ENCODE results near the gene CCR5AS.

The CCR5AS gene

DNA sequence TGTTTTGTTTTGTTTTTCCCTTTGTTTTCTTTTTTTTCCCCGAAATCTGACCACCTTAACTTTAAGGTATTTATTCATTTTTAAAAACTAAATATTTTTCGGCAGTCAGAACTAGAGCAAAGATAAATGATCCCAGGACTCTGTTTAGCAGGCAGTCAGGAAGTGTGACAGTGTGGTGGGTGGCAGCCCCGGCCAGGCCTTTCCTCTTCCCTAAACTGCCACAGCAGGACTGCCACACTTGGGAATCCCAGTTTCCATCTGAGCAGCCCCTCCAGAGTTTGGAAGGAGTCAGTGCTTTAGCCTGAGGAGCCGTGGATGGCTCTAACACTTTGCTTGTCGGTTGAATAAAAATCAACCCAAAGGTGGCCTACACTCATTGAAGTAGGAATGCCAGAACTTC, 7.1 kb upstream of the CCR5AS start:
- WGBS, 2 donors (ENCODE audit: low coverage in 1 of 2) = 63 to 81% methylated on average over 3 to 4 of the region's 5 CpGs
- no peak overlapping the region for H3K27ac ChIP-seq
- TF ChIP-seq POLR2AphosphoS5 (IDR thresholded peaks at IDR 0.05) (no peak), EP300 (IDR thresholded peaks at IDR 0.05) (no peak), CTCF (IDR thresholded peaks at IDR 0.05) (no peak), POLR2A (IDR thresholded peaks at IDR 0.05) (no peak)
- H3K9me3 ChIP-seq = no peaks in the 10 kb centered on the region
- H3K4me1 ChIP-seq = no peaks in the 10 kb centered on the region
- H3K36me3 ChIP-seq = no peaks in the 10 kb centered on the region
- H3K4me3 ChIP-seq = no peak overlapping the region
- H3K27me3 ChIP-seq = peaks cover 5% of the 10 kb centered on the region
- no peak for ATAC-seq

- Histone ChIP-seq H3K4me3 (no peak overlapping the region), H3K27me3 (peaks cover 5% of the 10 kb centered on the region), H3K36me3 (no peaks in the 10 kb centered on the region), H3K27ac (no peak overlapping the region), H3K9me3 (no peaks in the 10 kb centered on the region), H3K4me1 (no peaks in the 10 kb centered on the region)
- no peak for ATAC-seq
- WGBS, 2 donors (ENCODE audit: low coverage in 1 of 2) = 48 to 56% methylated on average over 2 to 3 of the region's 3 CpGs
- TF ChIP-seq EP300 (IDR thresholded peaks at IDR 0.05) (no peak), POLR2AphosphoS5 (IDR thresholded peaks at IDR 0.05) (no peak), POLR2A (IDR thresholded peaks at IDR 0.05) (no peak), CTCF (IDR thresholded peaks at IDR 0.05) (no peak)
Measured at GRCh38 chr3:46412786-46413298, 6.0 kb upstream of the CCR5AS start.

DNA sequence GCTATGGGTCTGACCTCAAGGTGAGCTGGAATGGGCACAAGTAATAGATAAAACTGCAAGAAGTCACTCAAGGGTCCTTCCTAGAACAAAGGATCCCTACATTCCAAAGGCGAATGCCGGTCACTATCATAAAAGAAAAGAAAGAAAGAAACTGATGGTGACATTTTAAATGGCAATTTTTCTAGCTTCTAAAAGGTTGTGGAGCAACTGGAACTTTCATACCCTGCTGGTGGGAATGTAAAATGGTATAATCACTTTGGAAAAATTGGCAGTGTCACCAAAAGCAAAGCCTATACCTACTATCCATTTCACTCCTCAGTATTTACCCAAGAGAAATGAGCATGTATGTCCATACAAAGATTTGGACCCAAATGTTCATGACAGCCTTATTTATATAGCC, 4.4 kb upstream of the CCR5AS start:
- Histone ChIP-seq H3K36me3 (no peaks in the 10 kb centered on the region), H3K27ac (no peak overlapping the region), H3K9me3 (no peaks in the 10 kb centered on the region), H3K27me3 (peaks cover 18% of the 10 kb centered on the region), H3K4me1 (peaks cover 0 to 5% (median 0%) of the 10 kb centered on the region in 3 donors), H3K4me3 (no peak overlapping the region)
- WGBS, 2 donors (ENCODE audit: low coverage in 1 of 2) = 85 to 100% methylated on average over 2 of the region's 2 CpGs
- TF ChIP-seq CTCF (IDR thresholded peaks at IDR 0.05) (no peak), POLR2A (IDR thresholded peaks at IDR 0.05) (no peak), POLR2AphosphoS5 (IDR thresholded peaks at IDR 0.05) (no peak), EP300 (IDR thresholded peaks at IDR 0.05) (no peak)
- no peak for ATAC-seq

DNA sequence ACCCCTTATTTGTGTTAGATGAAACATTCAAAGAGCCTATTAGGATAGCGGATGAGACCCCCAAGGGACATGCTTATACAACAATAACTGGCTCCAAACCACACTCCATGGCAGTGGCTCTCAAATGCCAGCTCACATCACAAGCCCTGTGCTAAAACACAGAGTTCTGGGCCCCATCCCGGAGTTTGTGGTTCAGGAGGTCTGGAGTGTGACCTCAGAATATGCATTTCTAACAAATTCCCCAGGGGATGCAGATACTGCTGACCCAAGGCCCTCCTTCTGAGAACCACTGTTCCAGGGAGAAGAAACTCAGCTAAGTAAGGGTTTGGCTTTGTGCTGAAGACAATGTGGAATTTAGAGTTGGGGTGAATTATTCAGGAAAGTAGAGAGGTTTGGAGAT, 3.8 kb upstream of the CCR5AS start:
- peaks cover 0 to 11% (median 4%) of the 10 kb centered on the region in 3 donors for H3K4me1 ChIP-seq
- TF ChIP-seq POLR2AphosphoS5 (IDR thresholded peaks at IDR 0.05) (no peak), POLR2A (IDR thresholded peaks at IDR 0.05) (no peak), CTCF (IDR thresholded peaks at IDR 0.05) (no peak), EP300 (IDR thresholded peaks at IDR 0.05) (no peak)
- peaks cover 18% of the 10 kb centered on the region for H3K27me3 ChIP-seq
- H3K4me3 ChIP-seq = no peak overlapping the region
- 90 to 93% methylated on average over 2 of the region's 2 CpGs for WGBS, 2 donors (ENCODE audit: low coverage in 1 of 2)
- H3K36me3 ChIP-seq = no peaks in the 10 kb centered on the region
- no peak overlapping the region for H3K27ac ChIP-seq
- no peak for ATAC-seq
- H3K9me3 ChIP-seq = no peaks in the 10 kb centered on the region

GRCh38 chr3:46409739-46410489, 3.0 kb upstream of the CCR5AS start:
- Histone ChIP-seq H3K9me3 (no peaks in the 10 kb centered on the region), H3K27me3 (peaks cover 18% of the 10 kb centered on the region), H3K36me3 (no peaks in the 10 kb centered on the region), H3K4me1 (peaks cover 0 to 19% (median 4%) of the 10 kb centered on the region in 3 donors), H3K27ac (no peak overlapping the region), H3K4me3 (no peak overlapping the region)
- WGBS, 2 donors (ENCODE audit: low coverage in 1 of 2) = 95 to 96% methylated on average over 3 of the region's 9 CpGs
- ATAC-seq = no peak
- TF ChIP-seq POLR2A (IDR thresholded peaks at IDR 0.05) (no peak), EP300 (IDR thresholded peaks at IDR 0.05) (no peak), POLR2AphosphoS5 (IDR thresholded peaks at IDR 0.05) (no peak), CTCF (IDR thresholded peaks at IDR 0.05) (no peak)
